A673 (cell line): ENCODE data around the gene LMOD2. TPM values are rescaled to one million over a fixed set of nuclear protein-coding genes. Genes with fewer than 3 reads are reported as not detected.

Source experiments
- BruUV-seq: library from RNA; stranded (reverse); fragments of 400-500 nt; replicated peaks from 2 replicates; lab custom pipeline; 2021; lab: Mats Ljungman, UMichigan
- CTCF ChIA-PET: fragments of 300-600 bp; sonication (Branson Sonifier 250); formaldehyde crosslinking; loops from one replicate; lab custom pipeline; 2022; ENCODE audit warnings: antibody characterized with exemption; lab: Charles Lee
- POLR2A ChIA-PET: fragments of 300-600 bp; sonication (Branson Sonifier 250); formaldehyde crosslinking; loops from one replicate; lab custom pipeline; 2022; ENCODE audit warnings: antibody characterized with exemption; ENCODE audit not compliant: low non-redundant PET; lab: Charles Lee
- DNase-seq: peaks from one replicate; pipeline ENCODE4 v3.0.0-alpha.2; 2015; ENCODE audit warnings: low spot score
- H3K27ac ChIP-seq: fragments of 200-600 bp; sonication (generic); 2 replicates; pipeline ENCODE4 v1.5.1; 2016; ENCODE audit warnings: mixed run types, low read depth, mild to moderate bottlenecking, mixed read lengths, antibody characterized with exemption, low read length; ENCODE audit not compliant: poor library complexity, severe bottlenecking
- H3K27me3 ChIP-seq: fragments of 200-600 bp; sonication (generic); replicated peaks from 2 replicates; pipeline ENCODE4 v1.6.1; 2017; ENCODE audit warnings: mixed run types, low read depth, mild to moderate bottlenecking, mixed read lengths, antibody characterized with exemption, low read length; ENCODE audit not compliant: insufficient read depth, poor library complexity
- H3K36me3 ChIP-seq: fragments of 200-600 bp; sonication (generic); 2 replicates; pipeline ENCODE4 v1.6.1; 2016; ENCODE audit warnings: mixed run types, mild to moderate bottlenecking, mixed read lengths, antibody characterized with exemption, low read length; ENCODE audit not compliant: insufficient read depth, poor library complexity, severe bottlenecking
- H3K4me1 ChIP-seq: fragments of 200-600 bp; sonication (generic); 2 replicates; pipeline ENCODE4 v1.6.1; 2017; ENCODE audit warnings: mixed run types, mild to moderate bottlenecking, mixed read lengths, antibody characterized with exemption, low read length; ENCODE audit not compliant: insufficient read depth, poor library complexity, severe bottlenecking
- H3K4me3 ChIP-seq: fragments of 200-600 bp; sonication (generic); 2 replicates; pipeline ENCODE4 v1.5.1; 2016; ENCODE audit warnings: low read depth, mixed run types, mild to moderate bottlenecking, mixed read lengths, low read length; ENCODE audit not compliant: poor library complexity, severe bottlenecking
- H3K9me3 ChIP-seq: fragments of 200-600 bp; sonication (generic); 2 replicates; pipeline ENCODE4 v1.6.1; 2016; ENCODE audit warnings: mixed run types, low read depth, mild to moderate bottlenecking, mixed read lengths, antibody characterized with exemption, low read length; ENCODE audit not compliant: poor library complexity, severe bottlenecking
- EZH2 ChIP-seq: fragments of 200-600 bp; sonication (generic); IDR thresholded peaks from 2 replicates; pipeline ENCODE4 v1.6.1; 2017; ENCODE audit warnings: borderline replicate concordance, low read depth, mild to moderate bottlenecking, mixed read lengths, antibody characterized with exemption, low read length; ENCODE audit not compliant: poor library complexity, severe bottlenecking
- intact Hi-C: fragments of 100-400 bp; cut with micrococcal nuclease; formaldehyde crosslinking; loops from one replicate; pipeline ENCODE4 v1.10.0; 2022; ENCODE audit not compliant: unreplicated experiment
- total RNA-seq: library from RNA; stranded (reverse); gene quantifications from 2 replicates; pipeline ENCODE4 v1.2.3, GENCODE V29; 2021
- TF ChIP-seq, protein P1 (sequence below): fragments of 300-800, 200-600 bp; sonication (generic); conservative IDR thresholded peaks from 2 replicates; pipeline ENCODE4 v1.5.1; 2017; ENCODE audit warnings: low read depth, mild to moderate bottlenecking, antibody characterized with exemption, low read length, moderate library complexity, mixed read lengths

The LMOD2 gene
- total RNA-seq, 1 experiment from 2014 or later: not detected

DNA sequence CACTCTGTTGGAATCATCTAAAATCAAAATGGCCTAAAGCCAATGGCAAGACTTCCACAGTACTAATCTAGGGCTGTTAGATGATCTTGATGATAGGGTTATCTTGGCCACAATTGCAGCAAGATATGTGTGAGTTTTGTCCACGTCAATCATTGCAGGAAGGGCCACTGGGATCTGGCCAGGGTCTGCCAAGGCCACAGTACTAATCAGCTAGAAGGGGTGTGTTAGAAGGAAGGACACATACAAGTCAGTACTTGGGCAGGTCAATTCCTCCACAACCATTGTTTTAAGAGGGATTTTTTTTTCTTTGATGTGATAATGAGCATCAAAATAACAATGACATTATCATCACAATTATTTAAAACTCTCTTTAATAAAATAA is 1.6 kb downstream of the LMOD2 start:
- Histone ChIP-seq H3K27ac (no peak overlapping the region), H3K9me3 (no peaks in the 10 kb centered on the region), H3K4me3 (no peak overlapping the region), H3K4me1 (no peaks in the 10 kb centered on the region), H3K27me3 (no peaks in the 10 kb centered on the region), H3K36me3 (no peaks in the 10 kb centered on the region)
- intact Hi-C loops: no loop called here
- no peak for DNase-seq
- BruUV-seq: no TSS peak
- ChIA-PET CTCF (no interaction called here), POLR2A (interaction anchor here (0.6 kb wide), 1 partner anchor 71 kb away, joined by 12 read pairs; no protein-coding TSS in a partner anchor)
- no peak for TF ChIP-seq EZH2
- TF ChIP-seq, protein P1, sequence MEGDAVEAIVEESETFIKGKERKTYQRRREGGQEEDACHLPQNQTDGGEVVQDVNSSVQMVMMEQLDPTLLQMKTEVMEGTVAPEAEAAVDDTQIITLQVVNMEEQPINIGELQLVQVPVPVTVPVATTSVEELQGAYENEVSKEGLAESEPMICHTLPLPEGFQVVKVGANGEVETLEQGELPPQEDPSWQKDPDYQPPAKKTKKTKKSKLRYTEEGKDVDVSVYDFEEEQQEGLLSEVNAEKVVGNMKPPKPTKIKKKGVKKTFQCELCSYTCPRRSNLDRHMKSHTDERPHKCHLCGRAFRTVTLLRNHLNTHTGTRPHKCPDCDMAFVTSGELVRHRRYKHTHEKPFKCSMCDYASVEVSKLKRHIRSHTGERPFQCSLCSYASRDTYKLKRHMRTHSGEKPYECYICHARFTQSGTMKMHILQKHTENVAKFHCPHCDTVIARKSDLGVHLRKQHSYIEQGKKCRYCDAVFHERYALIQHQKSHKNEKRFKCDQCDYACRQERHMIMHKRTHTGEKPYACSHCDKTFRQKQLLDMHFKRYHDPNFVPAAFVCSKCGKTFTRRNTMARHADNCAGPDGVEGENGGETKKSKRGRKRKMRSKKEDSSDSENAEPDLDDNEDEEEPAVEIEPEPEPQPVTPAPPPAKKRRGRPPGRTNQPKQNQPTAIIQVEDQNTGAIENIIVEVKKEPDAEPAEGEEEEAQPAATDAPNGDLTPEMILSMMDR: no peak

DNA sequence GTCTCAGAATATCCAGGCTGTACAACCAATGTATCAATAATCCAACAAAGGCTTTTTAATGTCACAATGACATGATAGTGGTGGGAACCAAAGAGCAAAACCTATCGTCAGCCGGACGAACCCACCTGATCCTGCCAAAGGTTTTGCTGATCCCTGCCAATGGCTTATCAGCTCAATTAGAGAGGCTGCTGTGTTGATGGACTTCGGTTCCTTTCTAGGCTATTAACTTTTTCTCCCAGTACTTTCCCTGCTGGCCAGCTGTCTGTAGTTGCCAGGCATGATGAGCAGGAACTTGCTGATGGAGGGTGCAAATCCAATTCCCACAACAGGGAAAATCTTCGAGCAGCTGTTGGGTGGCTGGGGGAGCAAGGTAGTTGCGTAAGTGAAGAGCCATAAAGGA is 2.4 kb downstream of the LMOD2 start:
- no peaks in the 10 kb centered on the region for H3K27me3 ChIP-seq
- no peak for DNase-seq
- H3K4me1 ChIP-seq: no peaks in the 10 kb centered on the region
- no peaks in the 10 kb centered on the region for H3K36me3 ChIP-seq
- no TSS peak for BruUV-seq
- ChIA-PET POLR2A (interaction anchor here (0.6 kb wide), 1 partner anchor 70 kb away, joined by 12 read pairs; no protein-coding TSS in a partner anchor), CTCF (no interaction called here)
- intact Hi-C loops: no loop called here
- no peaks in the 10 kb centered on the region for H3K9me3 ChIP-seq
- no peak for TF ChIP-seq EZH2
- H3K27ac ChIP-seq: no peak overlapping the region
- no peak overlapping the region for H3K4me3 ChIP-seq

DNA sequence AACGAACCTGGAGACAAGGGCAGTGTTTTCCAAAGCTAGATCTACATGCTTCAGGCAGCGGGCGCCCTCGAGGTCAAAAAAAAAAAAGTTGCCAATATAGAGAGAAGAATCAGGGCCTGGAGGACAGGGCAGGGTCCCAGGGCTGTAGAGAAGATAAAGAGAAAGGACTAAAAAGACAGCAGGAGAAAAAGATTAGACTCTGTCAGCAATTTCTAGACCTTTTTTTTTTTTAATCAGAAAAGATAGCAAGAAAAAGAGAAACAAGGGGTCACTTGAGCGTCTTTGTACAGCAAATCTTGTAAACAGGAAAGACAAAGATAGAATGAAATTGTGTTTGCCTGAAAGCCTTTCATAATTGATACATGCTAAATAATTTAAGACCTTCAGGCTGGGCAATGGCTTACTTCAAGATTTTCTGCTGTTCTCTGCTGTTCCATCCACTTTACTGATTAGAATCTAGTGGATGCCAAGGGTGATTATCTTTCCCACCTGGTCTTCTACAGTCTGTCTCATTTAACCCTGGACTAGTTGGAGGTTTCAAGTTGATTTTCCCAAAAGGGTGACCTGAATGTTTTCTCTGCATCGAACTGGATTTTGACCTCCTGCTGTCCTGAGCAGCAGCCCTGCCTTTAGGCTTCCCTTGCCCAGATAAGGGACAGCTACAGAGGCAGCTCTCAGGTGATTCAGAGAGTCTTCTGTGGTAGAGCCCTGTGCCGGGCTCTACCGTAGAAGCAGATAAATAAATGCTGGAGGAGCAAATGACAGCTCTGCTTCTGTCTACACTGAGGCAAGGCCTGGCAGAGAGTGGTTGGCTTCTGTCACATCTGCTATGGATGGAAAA is 5.1 kb downstream of the LMOD2 start:
- H3K4me1 ChIP-seq: no peaks in the 10 kb centered on the region
- no peak overlapping the region for H3K27ac ChIP-seq
- ChIA-PET CTCF (no interaction called here), POLR2A (no interaction called here)
- H3K27me3 ChIP-seq: no peaks in the 10 kb centered on the region
- TF ChIP-seq, protein P1: no peak
- no peak for TF ChIP-seq EZH2
- H3K36me3 ChIP-seq: no peaks in the 10 kb centered on the region
- DNase-seq: no peak
- BruUV-seq: no TSS peak
- intact Hi-C loops: no loop called here
- H3K9me3 ChIP-seq: no peaks in the 10 kb centered on the region
- H3K4me3 ChIP-seq: no peak overlapping the region
